DMS114 treated with DMSO at 0.1 percent for 48 hours (cell line): Measurements from ENCODE around the gene MPST.
"Not testable (repeated sequence)": the region's sequence is repeated elsewhere in the genome, so short reads cannot be mapped to it uniquely, and the experiment has no call there.

Experiments
- DNase-seq: peaks from one replicate; lab custom pipeline; 2025; ENCODE audit not compliant: unreplicated experiment; lab: John Stamatoyannopoulos, UW

MPST gene

DNA sequence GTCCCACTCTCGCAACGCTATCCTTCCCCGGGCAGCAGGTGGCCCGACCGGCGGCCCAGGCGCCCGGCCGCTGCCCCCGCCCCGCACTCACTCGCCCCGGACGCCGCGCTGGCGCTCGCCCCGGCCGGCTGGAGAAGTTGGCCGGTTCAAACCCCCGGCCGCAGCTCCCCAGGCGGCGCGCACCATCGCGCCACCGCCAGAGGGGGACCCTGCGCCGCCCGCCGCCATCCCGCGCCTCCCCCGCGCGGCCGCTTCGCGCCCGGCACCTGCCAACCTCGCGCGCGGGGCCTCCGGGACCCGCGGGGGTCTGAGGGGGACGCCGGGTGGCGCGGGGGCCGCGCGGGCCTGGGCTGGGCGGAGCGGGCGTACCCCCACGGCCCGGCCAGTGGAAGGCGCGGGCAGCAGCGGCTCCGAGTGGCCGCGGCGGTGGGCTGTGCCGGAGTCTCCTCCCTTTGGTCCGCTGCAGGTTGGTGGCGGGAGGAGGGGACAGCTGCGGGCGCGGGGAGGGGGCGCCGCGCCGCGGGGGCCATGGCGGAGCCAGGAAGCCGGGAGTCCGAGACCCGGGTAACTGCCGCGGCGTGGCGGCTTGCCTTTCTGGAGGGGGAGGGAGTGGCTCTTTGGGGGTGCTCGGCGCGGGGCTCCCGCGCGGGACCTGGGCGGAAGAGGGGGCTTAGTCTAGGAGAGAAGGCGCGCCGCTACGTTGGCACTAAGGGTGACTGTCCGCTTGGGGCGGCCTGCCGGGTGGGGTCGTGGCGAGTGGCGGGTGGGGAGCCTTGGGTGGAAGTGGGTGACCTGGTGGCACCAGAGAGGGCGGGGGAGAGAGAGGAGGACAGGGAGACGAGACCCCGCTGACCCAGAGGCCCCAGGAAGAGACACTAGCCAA lies at the start of gene MPST, which contains the start of gene TST:
Gene MPST, plus strand, starts transcription at position 434 of the 883 bp plus-strand sequence. Its CDS starts 95 bp downstream, at position 529.
Gene TST, minus strand, starts transcription at position 139 of the 883 bp plus-strand sequence. CDS start 715 bp downstream, outside the sequence.
- peak; percentile 44 for DNase-seq

GRCh38 chr22:36971341-36972125 lies 48.0 kb upstream of the MPST start:
- DNase-seq = no peak

- DNase-seq = no peak
Observed at GRCh38 chr22:36976606-36977005, 42.9 kb upstream of the MPST start.

- DNase-seq = no peak
Observed at GRCh38 chr22:36977401-36977861, 42.1 kb upstream of the MPST start.

DNA sequence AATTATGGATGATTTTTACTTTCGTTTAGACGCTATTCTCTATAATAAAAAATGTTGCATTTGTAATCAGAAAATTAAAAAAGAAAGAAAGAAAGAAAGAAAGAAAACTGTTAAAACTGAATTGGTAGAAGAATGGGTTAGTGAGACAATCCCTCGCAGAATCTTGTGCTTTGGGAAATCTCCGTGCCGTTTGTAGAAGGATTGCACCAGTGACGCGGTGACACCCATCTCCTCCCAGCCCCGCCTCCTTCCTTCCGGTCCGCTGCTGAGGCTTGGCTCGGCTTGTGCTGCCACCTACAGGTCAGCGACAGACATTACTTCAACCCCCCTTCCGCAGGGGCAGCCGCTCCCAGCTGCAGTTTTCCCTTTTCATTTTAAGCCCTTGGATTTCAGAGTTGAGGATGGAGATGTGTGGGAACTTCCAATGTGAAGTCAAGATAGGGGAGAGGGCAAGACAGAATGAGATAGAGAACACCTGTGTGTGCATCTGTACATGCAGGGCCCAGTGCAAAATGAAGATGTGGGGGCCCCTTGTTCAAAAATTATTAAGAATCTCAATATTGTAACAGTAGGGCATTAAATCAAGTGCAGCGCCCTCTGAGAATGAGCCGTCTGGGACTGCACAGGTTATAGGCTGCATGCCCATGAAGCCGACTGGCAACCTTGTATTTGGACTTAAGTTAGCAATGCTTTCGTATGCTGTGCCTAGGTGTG lies 41.4 kb upstream of the MPST start:
- peak; percentile 80 for DNase-seq

DNA sequence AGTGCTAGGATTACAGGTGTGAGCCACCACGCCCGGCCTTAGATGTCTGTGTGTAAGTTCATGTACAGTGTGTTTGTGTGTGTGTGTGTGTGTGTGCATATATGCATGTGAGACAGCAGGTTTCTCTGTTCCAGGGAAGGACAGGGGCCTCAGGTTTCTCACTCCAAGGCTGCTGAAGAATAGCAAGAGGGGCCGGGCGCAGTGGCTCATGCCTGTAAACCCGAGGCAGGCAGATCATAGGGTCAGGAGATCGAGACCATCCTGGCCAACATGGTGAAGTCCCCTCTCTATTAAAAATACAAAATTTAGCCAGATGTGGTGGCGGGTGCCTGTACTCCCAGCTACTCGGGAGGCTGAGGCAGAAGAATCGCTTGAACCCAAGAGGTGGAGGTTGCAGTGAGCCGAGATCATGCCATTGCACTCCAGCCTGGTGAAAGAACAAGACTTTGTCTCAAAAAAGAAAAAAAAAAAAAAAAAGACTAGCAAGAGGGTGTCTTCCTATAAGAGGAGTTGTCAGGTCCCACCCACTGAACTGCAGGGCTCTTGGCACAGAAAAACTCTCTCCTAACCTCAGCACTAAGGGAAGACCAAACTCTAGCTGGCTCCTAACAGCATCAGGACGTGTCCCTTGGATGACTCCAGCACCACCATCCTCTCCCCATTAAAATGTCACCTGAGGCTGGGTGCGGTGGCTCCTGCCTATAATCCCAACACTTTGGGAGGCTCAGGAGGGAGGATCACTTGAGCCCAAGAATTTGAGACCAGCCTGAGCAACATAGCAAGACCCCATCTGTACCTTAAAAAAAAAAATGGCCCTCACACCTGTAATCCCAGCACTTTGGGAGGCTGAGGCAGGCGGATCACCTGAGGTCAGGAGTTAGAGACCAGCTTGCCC lies 40.3 kb upstream of the MPST start:
- no peak for DNase-seq

DNA sequence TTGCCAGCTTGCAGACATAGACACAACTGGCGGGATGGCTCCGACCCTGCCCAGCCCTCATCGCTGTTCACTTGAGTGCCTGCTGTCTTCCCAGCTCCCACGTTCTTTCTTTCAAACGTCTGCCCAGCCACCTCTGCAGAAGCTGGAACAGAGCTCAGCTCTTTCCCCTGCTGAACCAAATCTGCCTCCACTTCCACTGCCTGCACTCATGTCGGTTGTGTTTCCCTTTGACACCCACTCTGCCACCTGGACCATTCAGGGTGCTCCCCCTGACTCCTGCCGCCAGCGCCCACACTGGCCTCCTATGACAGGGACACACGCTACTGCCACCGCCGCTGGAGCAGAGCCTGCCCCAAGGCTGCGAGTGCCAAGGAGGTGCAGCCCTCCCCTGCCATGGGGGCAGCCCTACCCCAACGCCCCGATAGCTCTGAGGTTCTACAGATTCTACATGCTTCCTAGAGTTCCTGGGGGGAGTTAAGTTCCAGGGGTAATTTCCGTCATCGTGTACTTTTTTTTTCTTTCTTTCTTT lies 38.2 kb upstream of the MPST start:
- DNase-seq = no peak

- DNase-seq = no peak
Observed at GRCh38 chr22:36982136-36982535, 37.4 kb upstream of the MPST start.

GRCh38 chr22:36985211-36985889 lies 34.2 kb upstream of the MPST start:
- DNase-seq = no peak

DNA sequence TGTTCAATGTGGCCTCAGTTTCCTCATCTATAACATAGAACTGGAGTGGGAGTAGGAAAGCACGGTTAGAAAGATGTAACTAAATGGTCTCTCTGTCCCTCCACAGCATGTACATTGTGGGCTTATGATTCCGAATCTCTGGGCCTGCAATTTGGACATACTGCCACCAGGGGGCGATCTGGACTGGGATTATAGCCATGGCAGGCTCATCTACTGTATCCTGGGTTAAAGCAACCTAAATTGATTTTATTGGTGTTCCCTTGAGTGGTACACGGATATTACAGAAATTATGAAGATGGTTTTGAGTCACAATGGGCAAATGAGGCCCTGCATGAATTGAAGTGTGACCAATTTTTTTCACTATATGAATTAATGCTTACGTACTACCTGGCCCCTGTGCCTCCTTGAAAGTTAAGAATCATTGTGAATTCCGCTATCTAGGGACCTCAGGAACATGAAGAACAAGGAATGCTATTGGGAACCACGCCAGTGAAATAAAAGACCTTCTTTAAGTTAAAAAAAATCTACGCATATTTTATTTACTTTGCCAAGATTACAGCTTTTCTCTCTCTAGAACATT lies 33.2 kb upstream of the MPST start:
- DNase-seq = no peak

DNA sequence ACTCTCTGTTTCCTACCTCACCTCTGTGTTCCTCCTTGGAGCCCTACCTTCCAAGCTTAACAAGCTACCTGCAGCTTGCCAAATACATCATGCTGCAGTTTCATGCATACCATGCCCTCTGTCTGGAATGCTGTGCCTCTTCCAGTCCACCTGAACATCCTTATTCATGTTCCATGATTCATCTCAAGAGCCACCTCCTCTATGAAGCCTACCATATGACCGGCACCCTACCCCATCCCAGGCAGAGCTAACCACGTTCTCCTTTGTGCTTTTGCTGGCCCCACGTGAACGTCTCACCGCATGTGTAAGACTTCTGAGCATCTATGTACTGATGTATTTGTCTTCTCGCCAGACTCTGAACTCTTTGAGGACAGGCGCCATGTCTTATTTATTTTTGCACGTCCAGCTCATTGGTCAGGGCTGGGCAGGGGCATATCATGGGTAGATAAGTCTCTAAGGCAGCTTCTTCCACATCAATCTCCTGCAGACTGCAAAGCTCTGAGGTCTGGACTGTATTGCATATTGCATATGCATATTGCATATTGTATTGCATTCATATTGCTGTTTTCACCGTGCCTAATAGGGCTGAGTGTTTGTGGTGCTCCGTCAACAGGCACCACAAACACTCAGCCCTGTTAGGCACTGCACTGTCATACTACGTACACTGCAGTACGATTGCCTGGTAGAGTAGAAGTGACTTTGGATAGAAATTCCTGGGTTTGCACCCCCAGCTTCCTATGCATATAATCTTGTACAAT lies 31.3 kb upstream of the MPST start:
- no peak for DNase-seq

DNA sequence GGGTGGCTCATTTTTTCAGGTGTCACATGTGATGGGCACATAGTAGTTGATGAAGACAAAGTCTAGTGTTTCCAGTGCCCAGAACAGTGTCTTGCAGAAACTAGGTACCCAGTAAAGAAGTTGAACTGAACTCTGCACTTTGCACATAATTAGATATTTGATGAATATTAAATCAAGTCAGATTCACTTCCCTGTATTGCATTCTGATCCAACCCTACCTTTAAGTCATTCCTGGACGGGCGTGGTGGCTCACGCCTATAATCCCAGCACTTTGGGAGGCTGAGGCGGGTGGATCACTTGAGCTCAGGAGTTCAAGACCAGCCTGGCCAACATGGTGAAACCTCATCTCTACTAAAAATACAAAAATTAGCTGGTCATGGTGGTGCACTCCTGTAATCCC lies 30.5 kb upstream of the MPST start:
- DNase-seq = not testable (repeated sequence)

- DNase-seq = no peak
Observed at GRCh38 chr22:36990457-36990856, 29.1 kb upstream of the MPST start.

DNA sequence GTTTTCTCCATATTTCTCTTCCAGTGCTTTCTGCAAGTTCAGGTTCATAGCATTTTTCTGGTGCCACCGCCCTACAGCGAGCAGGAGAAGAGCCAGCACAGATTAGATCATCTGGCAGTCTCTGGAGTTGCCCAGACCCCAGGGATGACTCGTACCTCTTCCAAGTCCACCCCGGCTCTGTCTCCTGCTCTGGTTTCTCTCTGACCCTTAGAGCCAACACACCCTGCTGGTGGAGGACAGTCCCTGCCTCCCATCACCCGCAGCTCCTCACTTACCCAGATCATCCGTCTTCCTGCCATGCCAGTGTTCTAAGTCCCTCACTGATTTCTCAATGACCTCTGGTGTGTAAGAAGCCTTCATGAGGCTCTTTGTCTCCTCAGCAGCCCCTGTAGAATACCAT lies 28.3 kb upstream of the MPST start:
- DNase-seq = no peak

DNA sequence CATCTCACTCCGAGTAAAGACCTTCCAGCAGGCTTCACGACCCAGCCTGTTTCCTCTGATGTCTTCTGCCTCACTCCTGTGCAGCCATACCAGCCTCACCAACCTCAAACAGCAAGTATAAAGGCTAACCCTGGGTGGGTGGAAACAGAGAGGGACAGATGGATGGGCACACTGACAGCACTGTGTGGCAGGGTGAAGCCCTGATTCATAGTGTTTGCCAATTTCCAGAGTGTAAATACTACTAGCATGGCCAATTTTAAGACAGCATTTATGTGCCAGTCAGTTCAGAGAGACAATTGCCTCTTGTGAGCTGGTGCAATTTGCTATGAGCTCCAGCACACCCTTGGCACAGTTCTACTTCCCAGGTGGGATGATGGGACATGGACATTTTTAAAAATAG lies 21.8 kb upstream of the MPST start:
- DNase-seq = no peak

DNA sequence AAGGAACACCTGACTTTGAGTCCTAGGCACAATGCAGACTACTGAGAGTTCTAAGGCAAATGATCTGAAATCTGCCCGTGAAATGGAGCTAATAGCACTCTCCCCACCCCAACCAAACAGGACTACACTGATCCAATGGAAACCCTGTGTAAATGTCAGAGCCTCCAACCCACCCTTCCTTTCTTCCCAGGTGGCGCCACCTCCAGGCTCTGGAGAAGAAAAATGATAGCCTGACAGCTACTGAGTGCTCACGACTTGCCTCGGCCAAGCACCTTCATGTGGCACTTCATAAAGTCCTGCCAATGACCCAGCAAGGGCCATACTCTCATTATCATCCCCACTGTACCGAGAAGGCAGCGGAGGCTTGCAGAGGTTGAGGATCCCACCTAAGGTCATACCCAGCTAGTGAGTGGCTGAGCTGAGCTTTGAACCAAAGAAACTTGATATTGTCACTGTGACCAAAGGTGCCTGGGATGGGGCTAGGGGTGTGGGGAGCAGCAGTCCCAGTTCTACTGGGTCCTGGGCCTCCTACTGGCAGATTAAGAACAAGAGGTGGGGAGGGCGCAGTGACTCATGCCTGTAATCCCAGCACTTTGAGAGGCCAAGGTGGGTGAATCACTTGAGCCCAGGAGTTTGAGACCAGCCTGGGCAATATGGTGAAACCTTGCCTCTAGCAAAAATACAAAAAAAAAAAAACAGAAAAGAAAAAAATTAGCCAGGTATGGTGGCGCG lies 20.8 kb upstream of the MPST start:
- DNase-seq = no peak

DNA sequence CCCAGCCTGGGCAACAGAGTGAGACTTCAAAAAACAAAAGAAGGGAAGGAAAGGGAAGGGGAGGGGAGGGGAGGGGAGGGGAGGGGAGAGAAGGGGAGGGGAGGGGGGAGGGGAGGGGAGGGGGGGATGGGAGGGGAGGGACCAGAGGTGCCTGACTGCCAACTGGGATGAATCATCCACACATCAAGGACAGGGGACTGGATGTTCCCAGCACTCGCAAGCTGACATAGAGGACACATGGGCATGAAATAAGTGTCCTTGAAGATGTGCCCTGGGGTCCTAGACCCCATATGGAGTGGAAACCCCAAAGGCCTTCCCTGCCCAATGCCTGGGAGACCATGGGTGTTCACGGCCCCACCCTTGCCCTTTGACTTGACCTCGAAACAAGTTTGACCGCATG lies 20.1 kb upstream of the MPST start:
- DNase-seq = no peak
